ENCODE data around the gene JHY. TPM values are rescaled to one million over a fixed set of nuclear protein-coding genes. Genes with fewer than 3 reads are reported as not detected.
A peak's percentile ranks its signal among the peaks of the same experiment; 100 is the strongest.
"Not testable (repeated sequence)": the region's sequence is repeated elsewhere in the genome, so short reads cannot be mapped to it uniquely, and the experiment has no call there.

JHY gene
- total and polyA plus RNA-seq, 12 donors, result 0.84 to 6.8 (median 1.4) TPM

- WGBS, 4 donors, result 76 to 90% (median 80%) methylated on average over 11 of the region's 11 CpGs
- H3K4me3 ChIP-seq, result no peak overlapping the region
Measured at GRCh38 chr11:122853261-122853660, 29.3 kb upstream of the JHY start.

GRCh38 chr11:122853971-122854446, 28.6 kb upstream of the JHY start:
- intact Hi-C loops (cut with DNase I), result loop anchor here (5.0 to 10.0 kb wide), 5 partner anchors 49 to 277 kb away; no protein-coding TSS in a partner anchor
- peak; percentile 36 to 79 (median 61) for DNase-seq

More at GRCh38 chr11:122853261-122853660, 29.3 kb upstream of the JHY start:
- no peaks in the 10 kb centered on the region for H3K4me1 ChIP-seq (replicated peaks in 1 of 2)
- H3K36me3 ChIP-seq (replicated peaks in 1 of 2), result no peaks in the 10 kb centered on the region
- H3K27ac ChIP-seq, result no peak overlapping the region
- TF ChIP-seq POLR2A (IDR thresholded peaks at IDR 0.05), result no peak
- no peak for TF ChIP-seq CTCF (IDR thresholded peaks at IDR 0.05)
- no peaks in the 10 kb centered on the region for H3K9me3 ChIP-seq (replicated peaks in 1 of 3)
- no peak for DNase-seq
- no peaks in the 10 kb centered on the region for H3K27me3 ChIP-seq
- intact Hi-C loops (cut with DNase I), result loop anchor here (5.0 to 10.0 kb wide), 5 partner anchors 48 to 276 kb away; no protein-coding TSS in a partner anchor

GRCh38 chr11:122861631-122862030, 20.9 kb upstream of the JHY start:
- H3K9me3 ChIP-seq (replicated peaks in 1 of 3), result no peaks in the 10 kb centered on the region
- H3K4me3 ChIP-seq, result no peak overlapping the region
- WGBS, 4 donors, result 48 to 73% (median 61%) methylated on average over 3 of the region's 3 CpGs
- H3K27ac ChIP-seq, result no peak overlapping the region
- peaks cover 6% of the 10 kb centered on the region for H3K27me3 ChIP-seq
- H3K4me1 ChIP-seq (replicated peaks in 1 of 2), result no peaks in the 10 kb centered on the region
- intact Hi-C loops (cut with DNase I), result loop anchor here in 1 of 2 donors (5.0 kb wide), 1 partner anchor 161 kb away; no protein-coding TSS in a partner anchor
- no peak for DNase-seq
- H3K36me3 ChIP-seq (replicated peaks in 1 of 2), result no peaks in the 10 kb centered on the region
- TF ChIP-seq POLR2A (IDR thresholded peaks at IDR 0.05), result no peak
- TF ChIP-seq CTCF (IDR thresholded peaks at IDR 0.05), result no peak

More at GRCh38 chr11:122853971-122854446, 28.6 kb upstream of the JHY start:
- H3K27me3 ChIP-seq, result no peaks in the 10 kb centered on the region
- 27 to 35% (median 34%) methylated on average over 3 of the region's 3 CpGs for WGBS, 4 donors
- TF ChIP-seq POLR2A (IDR thresholded peaks at IDR 0.05), result no peak
- TF ChIP-seq CTCF (IDR thresholded peaks at IDR 0.05), result peak; percentile 74 to 82 (median 80)
- no peak overlapping the region for H3K27ac ChIP-seq
- no peaks in the 10 kb centered on the region for H3K4me1 ChIP-seq (replicated peaks in 1 of 2)
- no peaks in the 10 kb centered on the region for H3K9me3 ChIP-seq (replicated peaks in 1 of 3)
- no peaks in the 10 kb centered on the region for H3K36me3 ChIP-seq (replicated peaks in 1 of 2)
- no peak overlapping the region for H3K4me3 ChIP-seq

DNA sequence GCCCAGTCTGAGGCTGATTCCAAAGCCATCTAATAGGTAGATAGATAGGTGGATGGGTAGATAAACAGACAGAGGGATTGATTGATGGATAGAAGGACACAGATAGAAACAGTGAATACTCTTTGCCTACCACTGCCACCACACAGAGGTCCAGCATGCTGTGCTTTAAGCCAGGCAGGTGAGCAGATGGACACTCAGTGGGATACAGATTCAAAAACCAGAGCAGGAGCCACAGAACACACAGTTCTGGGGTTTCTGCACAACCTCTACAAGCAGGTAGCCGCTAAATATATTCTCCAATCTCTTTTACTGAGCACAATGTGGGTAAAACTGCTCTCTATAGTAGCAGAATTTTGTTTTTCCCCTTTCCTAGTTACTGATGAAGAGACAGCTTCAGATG, 20.5 kb upstream of the JHY start:
- H3K9me3 ChIP-seq (replicated peaks in 1 of 3), result no peaks in the 10 kb centered on the region
- no peak for DNase-seq
- H3K36me3 ChIP-seq (replicated peaks in 1 of 2), result no peaks in the 10 kb centered on the region
- 67 to 100% (median 85%) methylated on average over 1 of the region's 1 CpG for WGBS, 4 donors
- no peak overlapping the region for H3K4me3 ChIP-seq
- no peak overlapping the region for H3K27ac ChIP-seq
- TF ChIP-seq CTCF (IDR thresholded peaks at IDR 0.05), result no peak
- TF ChIP-seq POLR2A (IDR thresholded peaks at IDR 0.05), result no peak
- no peaks in the 10 kb centered on the region for H3K4me1 ChIP-seq (replicated peaks in 1 of 2)
- peaks cover 6% of the 10 kb centered on the region for H3K27me3 ChIP-seq
- intact Hi-C loops (cut with DNase I), result loop anchor here in 1 of 2 donors (5.0 kb wide), 1 partner anchor 160 kb away; no protein-coding TSS in a partner anchor

- H3K36me3 ChIP-seq (replicated peaks in 1 of 2); DNase-seq; H3K27me3 ChIP-seq; H3K4me1 ChIP-seq (replicated peaks in 1 of 2); H3K9me3 ChIP-seq (replicated peaks in 1 of 3); H3K27ac ChIP-seq; H3K4me3 ChIP-seq: not testable (repeated sequence)
- 42 to 73% (median 56%) methylated on average over 1 of the region's 1 CpG for WGBS, 4 donors
- intact Hi-C loops (cut with DNase I), result loop anchor here in 1 of 2 donors (5.0 kb wide), 1 partner anchor 159 kb away; no protein-coding TSS in a partner anchor
Measured at GRCh38 chr11:122863154-122863553, 19.4 kb upstream of the JHY start.

All from adrenal gland (tissue), 12 donors.